ENCODE results near the gene B3GNT8. TPM values are rescaled to one million over a fixed set of nuclear protein-coding genes. Genes with fewer than 3 reads are reported as not detected.

The B3GNT8 gene
- total and polyA plus RNA-seq, 2 of the 4 experiments (the other 2 are of a cell fraction): 0.36 TPM

GRCh38 chr19:41386442-41386841, 40.7 kb downstream of the B3GNT8 start:
- H4K20me1 ChIP-seq (ENCODE audit: insufficient read depth, low read length): no peaks in the 10 kb centered on the region
- no peaks in the 10 kb centered on the region for H3K79me1 ChIP-seq (ENCODE audit: low read depth in 1 of 2, low read length in 2 of 2)
- H2BK120ac ChIP-seq (ENCODE audit: low read depth, low read length): no peak overlapping the region
- TF ChIP-seq ELK1 (IDR thresholded peaks at IDR 0.05; ENCODE audit: borderline replicate concordance, low read depth, low read length) (no peak), FOS (IDR thresholded peaks at IDR 0.05; ENCODE audit: low read depth, low read length) (no peak), NFE2L2 (IDR thresholded peaks at IDR 0.05; ENCODE audit: low read depth, low read length) (no peak), BHLHE40 (IDR thresholded peaks at IDR 0.05; ENCODE audit: low read depth, low read length) (no peak), SMC3 (IDR thresholded peaks at IDR 0.05; ENCODE audit: low read depth, low read length) (no peak), RAD21 (IDR thresholded peaks at IDR 0.05; ENCODE audit: low read length) (no peak), MAFK (IDR thresholded peaks at IDR 0.05; ENCODE audit: low read depth, low read length) (no peak), POLR2A (IDR thresholded peaks at IDR 0.05; ENCODE audit: low read depth, low read length) (no peak), MAZ (IDR thresholded peaks at IDR 0.05; ENCODE audit: borderline replicate concordance, low read depth, low read length) (no peak), RCOR1 (IDR thresholded peaks at IDR 0.05; ENCODE audit: insufficient replicate concordance, low read length) (no peak), RFX5 (IDR thresholded peaks at IDR 0.05; ENCODE audit: low read depth, low read length) (no peak), USF2 (IDR thresholded peaks at IDR 0.05; ENCODE audit: low read depth, low read length) (no peak), MXI1 (IDR thresholded peaks at IDR 0.05; ENCODE audit: borderline replicate concordance, low read depth, low read length) (no peak), CEBPB (IDR thresholded peaks at IDR 0.05; ENCODE audit: low read depth, low read length) (no peak)
- H2AFZ ChIP-seq (replicated peaks; ENCODE audit: low read length, poor library complexity): no peak overlapping the region
- ATAC-seq (ENCODE audit: low read depth) (no peak), DNase-seq (no peak)
- H3K56ac ChIP-seq (ENCODE audit: extremely low read depth, insufficient read depth, low read length): no peak overlapping the region
- intact Hi-C loops (cut with micrococcal nuclease): no loop called here
- dilution Hi-C loops (cut with HindIII; ENCODE audit: low sequenced_read_pairs, unreplicated experiment): no loop called here
- ChIA-PET CTCF (no interaction called here), POLR2A (ENCODE audit: unreplicated experiment) (no interaction called here)
- no peak overlapping the region for H2BK5ac ChIP-seq (ENCODE audit: low read depth, low read length, poor library complexity, severe bottlenecking)
- H3K9me3 ChIP-seq (ENCODE audit: control insufficient read depth, insufficient read depth, low read length): no peaks in the 10 kb centered on the region
- H3K27ac ChIP-seq (ENCODE audit: insufficient read depth, low read length): no peak overlapping the region
- H2AK9ac ChIP-seq (replicated peaks; ENCODE audit: low read depth, low read length, poor library complexity): no peak overlapping the region
- H4K91ac ChIP-seq (ENCODE audit: insufficient read depth, low read depth, low read length): no peak overlapping the region
- H2AK5ac ChIP-seq (ENCODE audit: low read depth, low read length): no peak overlapping the region
- H2BK20ac ChIP-seq (ENCODE audit: low read depth, low read length): no peak overlapping the region
- no peak overlapping the region for H3K23ac ChIP-seq (ENCODE audit: low read depth, low read length)
- H3K4ac ChIP-seq (ENCODE audit: low read depth, low read length): no peak overlapping the region
- no TSS peak for BruUV-seq (replicated peaks)
- H3K4me2 ChIP-seq (ENCODE audit: low read depth, low read length): no peak overlapping the region
- H3K9me1 ChIP-seq (ENCODE audit: insufficient read depth, low read length): no peaks in the 10 kb centered on the region
- no CpG with 5 or more reads among the region's 13 CpGs for WGBS, 2 experiments (ENCODE audit: extremely low coverage in 2 of 2, insufficient read length in 1 of 2)
- no peaks in the 10 kb centered on the region for H3K4me1 ChIP-seq (ENCODE audit: control insufficient read depth, insufficient read depth, low read length)
- no peak overlapping the region for H3K14ac ChIP-seq (replicated peaks; ENCODE audit: low read depth, low read length)
- H3K27me3 ChIP-seq (ENCODE audit: control insufficient read depth, insufficient read depth, low read length): no peaks in the 10 kb centered on the region
- H4K5ac ChIP-seq (ENCODE audit: low read depth, low read length): no peak overlapping the region
- H3K18ac ChIP-seq (ENCODE audit: low read depth, low read length): no peak overlapping the region
- no peak overlapping the region for H3K9ac ChIP-seq (ENCODE audit: low read depth, low read length)
- no peak overlapping the region for H4K8ac ChIP-seq (ENCODE audit: low read depth in 2 of 2, low read length in 2 of 2)
- peaks cover 27% of the 10 kb centered on the region for H3K36me3 ChIP-seq (ENCODE audit: control insufficient read depth, insufficient read depth, low read length)
- no peak overlapping the region for H3K4me3 ChIP-seq (ENCODE audit: insufficient read depth, low read depth, low read length)
- H2BK15ac ChIP-seq (ENCODE audit: low read depth, low read length): no peak overlapping the region
- in situ Hi-C loops (cut with MboI; ENCODE audit: low sequenced_read_pairs): no loop called here
